Fibroblast of lung (primary cell): ENCODE results near the gene MRPL27. TPM values are rescaled to one million over a fixed set of nuclear protein-coding genes. Genes with fewer than 3 reads are reported as not detected.

Source experiments
- DNase-seq, 2 donors: peaks; one replicate each; pipeline versions ENCODE4 v3.0.0 to v3.0.0-alpha.2; 2010; ENCODE audit warnings: low read depth in 2 of 2
- H2AFZ ChIP-seq: 2 replicates; pipeline ENCODE4 v1.5.1; 2012; ENCODE audit warnings: low read length, control low read depth, inconsistent platforms
- H3K27ac ChIP-seq: 2 replicates; pipeline ENCODE4 v1.5.1; 2011; ENCODE audit warnings: low read length, control low read depth; ENCODE audit not compliant: insufficient read depth
- H3K27me3 ChIP-seq: 2 replicates; pipeline ENCODE4 v1.5.1; 2011; ENCODE audit warnings: mild to moderate bottlenecking, low read length; ENCODE audit not compliant: control insufficient read depth, insufficient read depth
- H3K36me3 ChIP-seq: 2 replicates; pipeline ENCODE4 v1.5.1; 2011; ENCODE audit warnings: low read length; ENCODE audit not compliant: control insufficient read depth, insufficient read depth
- H3K4me1 ChIP-seq: 2 replicates; pipeline ENCODE4 v1.5.1; 2011; ENCODE audit warnings: low read length; ENCODE audit not compliant: control insufficient read depth, insufficient read depth; ENCODE audit errors: extremely low read depth
- H3K4me2 ChIP-seq: 2 replicates; pipeline ENCODE4 v1.5.1; 2011; ENCODE audit warnings: low read length, control low read depth; ENCODE audit not compliant: insufficient read depth; ENCODE audit errors: extremely low read depth
- H3K4me3 ChIP-seq, 4 experiments: fragments of 200-600 bp in 1 of 4; sonication (generic) in 1 of 4; replicated peaks in 1 of 4; 2 replicates each; pipeline ENCODE4 v1.5.1; 2011 to 2016; ENCODE audit warnings: low read length in 4 of 4, low read depth in 3 of 4, mild to moderate bottlenecking in 3 of 4, control low read depth in 2 of 4, inconsistent platforms in 1 of 4, mixed read lengths in 1 of 4; ENCODE audit not compliant: insufficient read depth in 1 of 4; ENCODE audit errors: control extremely low read depth in 1 of 4
- H3K79me2 ChIP-seq: 2 replicates; pipeline ENCODE4 v1.5.1; 2012; ENCODE audit warnings: mild to moderate bottlenecking, low read length, inconsistent platforms; ENCODE audit not compliant: control insufficient read depth, insufficient read depth
- H3K9ac ChIP-seq: 2 replicates; pipeline ENCODE4 v1.5.1; 2011; ENCODE audit warnings: mild to moderate bottlenecking, low read length, control low read depth; ENCODE audit not compliant: insufficient read depth
- H3K9me3 ChIP-seq: 2 replicates; pipeline ENCODE4 v1.5.1; 2012; ENCODE audit warnings: low read depth, low read length; ENCODE audit not compliant: control insufficient read depth, insufficient read depth
- H4K20me1 ChIP-seq: 2 replicates; pipeline ENCODE4 v1.5.1; 2011; ENCODE audit warnings: low read length; ENCODE audit not compliant: control insufficient read depth, insufficient read depth; ENCODE audit errors: extremely low read depth
- EZH2 ChIP-seq: IDR thresholded peaks from 2 replicates; pipeline ENCODE4 v1.5.1; 2012; ENCODE audit warnings: low read length, control low read depth, mild to moderate bottlenecking; ENCODE audit errors: missing control alignments
- polyA plus RNA-seq, 2 donors: library from polyadenylated mRNA; depleted of rRNA in 1 of 2; stranded (reverse) in 1 of 2; unstranded in 1 of 2; fragments of >200 nt; gene quantifications; 2 replicates each; pipeline ENCODE4 v1.2.1, GENCODE V29; 2011 to 2012; ENCODE audit warnings: missing spikeins in 1 of 2
- total RNA-seq: library from RNA; depleted of rRNA; stranded (reverse); fragments of >200 nt; gene quantifications from 2 replicates; pipeline ENCODE4 v1.2.1, GENCODE V29; 2014
- TF ChIP-seq, protein P1 (sequence below), 2 donors: IDR thresholded peaks in 1 of 2; conservative IDR thresholded peaks in 1 of 2; 1 replicate in 1 of 2; 2 replicates in 1 of 2; pipeline ENCODE4 v1.5.1; 2011 to 2012; ENCODE audit warnings: low read length in 2 of 2, control low read depth in 1 of 2, inconsistent platforms in 1 of 2, low read depth in 1 of 2, mild to moderate bottlenecking in 1 of 2

The MRPL27 gene
- total and polyA plus RNA-seq, 2 donors (not counting 1 experiment from before 2014, with no cell fraction given): 53.3 to 113 TPM

DNA sequence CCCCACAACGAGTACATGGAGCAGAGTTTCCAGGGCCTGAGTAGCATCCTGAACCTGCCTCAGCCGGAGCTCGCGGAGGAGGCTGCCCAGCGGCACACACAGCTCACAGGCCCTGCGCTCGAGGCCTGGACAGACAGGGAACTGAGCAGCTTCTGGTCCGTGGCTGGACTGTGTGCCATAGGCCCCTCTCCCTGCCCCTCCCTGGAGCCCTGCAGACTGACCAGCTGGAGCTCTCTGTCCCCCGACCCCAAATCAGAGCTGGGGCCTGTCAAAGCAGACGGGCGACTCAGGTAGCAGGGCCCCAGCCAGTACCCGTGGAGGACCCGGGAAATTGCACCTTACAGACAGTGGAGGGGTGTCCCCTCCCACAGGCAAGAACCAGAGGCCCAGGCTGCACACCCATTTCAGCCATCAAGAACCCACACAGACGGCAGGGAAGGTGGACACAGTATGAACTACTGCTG is 13.0 kb downstream of the MRPL27 start:
- TF ChIP-seq EZH2: no peak
- TF ChIP-seq, protein P1, sequence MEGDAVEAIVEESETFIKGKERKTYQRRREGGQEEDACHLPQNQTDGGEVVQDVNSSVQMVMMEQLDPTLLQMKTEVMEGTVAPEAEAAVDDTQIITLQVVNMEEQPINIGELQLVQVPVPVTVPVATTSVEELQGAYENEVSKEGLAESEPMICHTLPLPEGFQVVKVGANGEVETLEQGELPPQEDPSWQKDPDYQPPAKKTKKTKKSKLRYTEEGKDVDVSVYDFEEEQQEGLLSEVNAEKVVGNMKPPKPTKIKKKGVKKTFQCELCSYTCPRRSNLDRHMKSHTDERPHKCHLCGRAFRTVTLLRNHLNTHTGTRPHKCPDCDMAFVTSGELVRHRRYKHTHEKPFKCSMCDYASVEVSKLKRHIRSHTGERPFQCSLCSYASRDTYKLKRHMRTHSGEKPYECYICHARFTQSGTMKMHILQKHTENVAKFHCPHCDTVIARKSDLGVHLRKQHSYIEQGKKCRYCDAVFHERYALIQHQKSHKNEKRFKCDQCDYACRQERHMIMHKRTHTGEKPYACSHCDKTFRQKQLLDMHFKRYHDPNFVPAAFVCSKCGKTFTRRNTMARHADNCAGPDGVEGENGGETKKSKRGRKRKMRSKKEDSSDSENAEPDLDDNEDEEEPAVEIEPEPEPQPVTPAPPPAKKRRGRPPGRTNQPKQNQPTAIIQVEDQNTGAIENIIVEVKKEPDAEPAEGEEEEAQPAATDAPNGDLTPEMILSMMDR (conservative IDR thresholded peaks at IDR 0.05 in 1 of 2, IDR thresholded peaks at IDR 0.05 in 1 of 2; ENCODE audit: low read depth in 1 of 2, low read length in 2 of 2): no peak
- H3K27me3 ChIP-seq: no peaks in the 10 kb centered on the region
- H4K20me1 ChIP-seq: peaks cover 2% of the 10 kb centered on the region
- H3K9me3 ChIP-seq: no peaks in the 10 kb centered on the region
- no peak overlapping the region for H3K4me2 ChIP-seq
- no peak overlapping the region for H3K27ac ChIP-seq
- no peak overlapping the region for H3K4me3 ChIP-seq
- peaks cover 18% of the 10 kb centered on the region for H3K36me3 ChIP-seq
- H2AFZ ChIP-seq: no peak overlapping the region
- H3K79me2 ChIP-seq: no peaks in the 10 kb centered on the region
- H3K9ac ChIP-seq: no peak overlapping the region
- no peak for DNase-seq
- no peaks in the 10 kb centered on the region for H3K4me1 ChIP-seq

DNA sequence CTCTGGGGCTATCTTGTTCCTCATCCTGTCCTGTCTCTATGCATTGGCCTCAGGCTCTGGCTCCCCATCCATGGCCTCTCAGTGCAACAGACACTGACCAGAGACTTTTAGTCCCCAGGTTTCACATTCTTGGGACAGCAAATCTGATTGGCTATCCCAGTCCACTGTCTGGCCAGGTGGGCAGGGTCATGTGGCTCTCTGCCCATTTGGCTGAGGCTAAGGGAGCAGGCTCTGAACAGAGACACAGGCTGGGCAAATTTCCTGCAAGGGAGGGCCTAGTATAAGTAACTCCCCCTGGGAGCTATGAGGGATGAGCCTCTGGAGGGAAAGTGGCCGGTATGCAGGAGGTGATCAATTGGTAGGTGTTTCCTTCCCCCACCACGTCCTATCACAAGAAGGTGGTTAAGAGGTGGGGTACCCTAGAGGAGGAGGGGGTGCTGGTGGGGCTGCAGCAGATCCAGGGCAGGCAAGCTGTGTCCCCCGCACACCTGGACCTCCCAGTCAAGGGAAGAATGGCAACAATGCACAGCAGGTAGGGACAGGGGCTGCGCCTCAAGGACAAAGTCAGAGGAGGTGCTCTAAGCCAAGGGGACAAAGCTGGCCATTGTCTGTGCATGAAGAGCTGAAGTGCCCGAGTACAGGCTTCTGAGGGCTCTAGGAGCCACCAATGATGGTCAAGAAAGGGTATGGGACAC is 13.8 kb downstream of the MRPL27 start:
- H3K27me3 ChIP-seq: no peaks in the 10 kb centered on the region
- no peak for DNase-seq
- no peaks in the 10 kb centered on the region for H4K20me1 ChIP-seq
- H2AFZ ChIP-seq: no peak overlapping the region
- no peak overlapping the region for H3K27ac ChIP-seq
- peaks cover 22% of the 10 kb centered on the region for H3K36me3 ChIP-seq
- H3K4me1 ChIP-seq: no peaks in the 10 kb centered on the region
- no peaks in the 10 kb centered on the region for H3K9me3 ChIP-seq
- no peak overlapping the region for H3K4me3 ChIP-seq
- H3K4me2 ChIP-seq: no peak overlapping the region
- H3K9ac ChIP-seq: no peak overlapping the region
- TF ChIP-seq, protein P1 (conservative IDR thresholded peaks at IDR 0.05 in 1 of 2, IDR thresholded peaks at IDR 0.05 in 1 of 2; ENCODE audit: low read depth in 1 of 2, low read length in 2 of 2): no peak
- no peak for TF ChIP-seq EZH2
- no peaks in the 10 kb centered on the region for H3K79me2 ChIP-seq

DNA sequence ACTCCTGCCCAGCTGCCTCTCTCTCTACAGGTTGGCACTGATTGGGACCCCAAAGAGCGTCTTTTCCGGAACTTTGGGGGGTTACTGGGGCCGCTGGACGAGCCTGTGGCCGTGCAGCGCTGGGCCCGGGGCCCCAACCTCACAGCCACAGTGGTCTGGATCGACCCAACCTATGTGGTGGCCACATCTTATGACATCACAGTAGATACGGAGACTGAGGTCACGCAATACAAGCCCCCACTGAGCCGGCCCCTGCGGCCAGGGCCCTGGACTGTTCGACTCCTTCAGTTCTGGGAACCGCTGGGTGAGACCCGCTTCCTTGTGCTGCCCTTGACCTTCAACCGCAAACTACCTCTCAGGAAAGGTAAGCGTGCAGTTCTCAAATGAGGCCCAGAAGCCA is 14.8 kb downstream of the MRPL27 start:
- Histone ChIP-seq H3K36me3 (peaks cover 25% of the 10 kb centered on the region), H2AFZ (no peak overlapping the region), H3K4me2 (no peak overlapping the region), H4K20me1 (no peaks in the 10 kb centered on the region), H3K4me3 (no peak overlapping the region), H3K79me2 (no peaks in the 10 kb centered on the region), H3K9me3 (no peaks in the 10 kb centered on the region), H3K4me1 (no peaks in the 10 kb centered on the region), H3K27me3 (no peaks in the 10 kb centered on the region), H3K9ac (no peak overlapping the region), H3K27ac (no peak overlapping the region)
- TF ChIP-seq EZH2: no peak
- TF ChIP-seq, protein P1 (conservative IDR thresholded peaks at IDR 0.05 in 1 of 2, IDR thresholded peaks at IDR 0.05 in 1 of 2; ENCODE audit: low read depth in 1 of 2, low read length in 2 of 2): no peak
- DNase-seq: no peak
